Neural cell (in vitro differentiated cells): ENCODE data around the gene MEIS3. TPM values are rescaled to one million over a fixed set of nuclear protein-coding genes. Genes with fewer than 3 reads are reported as not detected.
"Not testable (repeated sequence)": the region's sequence is repeated elsewhere in the genome, so short reads cannot be mapped to it uniquely, and the experiment has no call there.

Experiments
- H2AFZ ChIP-seq: fragments of 200-600, 300-800 bp; sonication (generic), shearing (Covaris generic); 2 replicates; pipeline ENCODE4 v1.6.0; 2014; ENCODE audit warnings: low read depth, mild to moderate bottlenecking, antibody characterized with exemption, low read length, moderate library complexity
- H3F3A ChIP-seq: fragments of 200-600 bp; shearing (Covaris generic); 2 replicates; pipeline ENCODE4 v1.6.1; 2016; ENCODE audit warnings: mild to moderate bottlenecking, moderate library complexity, mixed read lengths, antibody characterized with exemption, low read length; ENCODE audit not compliant: insufficient read depth, poor library complexity, severe bottlenecking
- H3K27ac ChIP-seq: fragments of 200-600, 300-800 bp; sonication (generic), shearing (Covaris generic); 2 replicates; pipeline ENCODE4 v1.5.1; 2014; ENCODE audit warnings: mild to moderate bottlenecking, low read length, moderate library complexity
- H3K27me3 ChIP-seq: fragments of 300-800, 200-600 bp; sonication (generic), shearing (Covaris generic); 2 replicates; pipeline ENCODE4 v1.6.0; 2014; ENCODE audit warnings: mild to moderate bottlenecking, low read depth, low read length, moderate library complexity; ENCODE audit not compliant: insufficient read depth
- H3K36me3 ChIP-seq: fragments of 300-800, 200-600 bp; sonication (generic), shearing (Covaris generic); 2 replicates; pipeline ENCODE4 v1.5.1; 2014; ENCODE audit warnings: mild to moderate bottlenecking, antibody characterized with exemption, low read length, moderate library complexity; ENCODE audit not compliant: insufficient read depth
- H3K4me2 ChIP-seq: fragments of 300-800, 200-600 bp; sonication (generic), shearing (Covaris generic); 2 replicates; pipeline ENCODE4 v1.6.0; 2014; ENCODE audit warnings: mild to moderate bottlenecking, low read length
- H3K4me3 ChIP-seq: fragments of 300-800, 200-600 bp; sonication (generic), shearing (Covaris generic); 2 replicates; pipeline ENCODE4 v1.5.1; 2014; ENCODE audit warnings: mild to moderate bottlenecking, low read length, moderate library complexity
- H3K79me2 ChIP-seq: fragments of 200-600 bp; shearing (Covaris generic); replicated peaks from 2 replicates; pipeline ENCODE4 v1.6.0; 2014; ENCODE audit warnings: mild to moderate bottlenecking, low read length, moderate library complexity; ENCODE audit not compliant: insufficient read depth
- H3K9ac ChIP-seq: fragments of 300-800, 200-600 bp; sonication (generic), shearing (Covaris generic); 2 replicates; pipeline ENCODE4 v1.6.1; 2016; ENCODE audit warnings: mild to moderate bottlenecking, low read length, mixed read lengths
- H3K9me2 ChIP-seq: fragments of 200-600 bp; shearing (Covaris generic); 2 replicates; pipeline ENCODE4 v1.6.1; 2016; ENCODE audit warnings: mild to moderate bottlenecking, low read length, mixed read lengths; ENCODE audit not compliant: insufficient read depth
- H3K9me3 ChIP-seq: fragments of 200-600, 300-800 bp; sonication (generic), shearing (Covaris generic); 2 replicates; pipeline ENCODE4 v1.6.1; 2016; ENCODE audit warnings: mild to moderate bottlenecking, mixed run types, low read length, moderate library complexity, mixed read lengths
- H4K20me1 ChIP-seq: fragments of 200-600 bp; shearing (Covaris generic); 2 replicates; pipeline ENCODE4 v1.6.1; 2016; ENCODE audit warnings: mild to moderate bottlenecking, mixed run types; ENCODE audit not compliant: insufficient read depth
- CTCF ChIP-seq: fragments of 450-650 bp; IDR thresholded peaks from 2 replicates; pipeline ENCODE4 v1.5.1; 2014; ENCODE audit warnings: antibody characterized with exemption, mild to moderate bottlenecking, moderate library complexity; ENCODE audit not compliant: poor library complexity, severe bottlenecking
- EP300 ChIP-seq: fragments of 450-650 bp; conservative IDR thresholded peaks from 2 replicates; pipeline ENCODE4 v1.6.1; 2014; ENCODE audit warnings: antibody characterized with exemption, mild to moderate bottlenecking, moderate library complexity; ENCODE audit not compliant: poor library complexity, severe bottlenecking
- EZH2 ChIP-seq: fragments of 200-600, 300-800 bp; shearing (Covaris generic), sonication (generic); IDR thresholded peaks from 2 replicates; pipeline ENCODE4 v1.6.1; 2014; ENCODE audit warnings: antibody characterized with exemption, low read length, borderline replicate concordance, mild to moderate bottlenecking; ENCODE audit not compliant: insufficient read depth, poor library complexity, severe bottlenecking
- MXI1 ChIP-seq: fragments of 450-650 bp; conservative IDR thresholded peaks from 2 replicates; pipeline ENCODE4 v1.6.1; 2014; ENCODE audit warnings: antibody characterized with exemption, mild to moderate bottlenecking; ENCODE audit not compliant: poor library complexity, severe bottlenecking
- POLR2AphosphoS5 ChIP-seq: IDR thresholded peaks from 2 replicates; pipeline ENCODE4 v1.6.1; 2012
- RAD21 ChIP-seq: fragments of 450-650 bp; conservative IDR thresholded peaks from 2 replicates; pipeline ENCODE4 v1.6.1; 2014; ENCODE audit warnings: antibody characterized with exemption, mild to moderate bottlenecking, moderate library complexity
- REST ChIP-seq: IDR thresholded peaks from 2 replicates; pipeline ENCODE4 v1.6.1; 2012; ENCODE audit warnings: borderline replicate concordance
- SMC3 ChIP-seq: fragments of 450-650 bp; conservative IDR thresholded peaks from 2 replicates; pipeline ENCODE4 v1.6.1; 2014; ENCODE audit warnings: antibody characterized with exemption, mild to moderate bottlenecking, moderate library complexity; ENCODE audit not compliant: poor library complexity
- TAF1 ChIP-seq: IDR thresholded peaks from 2 replicates; pipeline ENCODE4 v1.6.1; 2012; ENCODE audit warnings: low read depth
- polyA plus RNA-seq: library from polyadenylated mRNA; depleted of rRNA; stranded (reverse); fragments of >200 nt; gene quantifications from 2 replicates; pipeline ENCODE4 v1.2.3, GENCODE V29; 2014

Gene MEIS3
- polyA plus RNA-seq, 1 donor from 2014 or later, result 379 TPM

- H3K79me2 ChIP-seq, result no peaks in the 10 kb centered on the region
- TF ChIP-seq POLR2AphosphoS5 (no peak), SMC3 (no peak), RAD21 (no peak), EZH2 (no peak), REST (no peak), MXI1 (no peak), CTCF (no peak), EP300 (no peak), TAF1 (no peak)
- H3K4me3 ChIP-seq, result no peak overlapping the region
- no peaks in the 10 kb centered on the region for H3K27me3 ChIP-seq
- no peaks in the 10 kb centered on the region for H3K9me3 ChIP-seq
- H3K36me3 ChIP-seq, result no peaks in the 10 kb centered on the region
- H2AFZ ChIP-seq, result no peak overlapping the region
- H3K9me2 ChIP-seq, result no peaks in the 10 kb centered on the region
- no peaks in the 10 kb centered on the region for H3F3A ChIP-seq
- H3K4me2 ChIP-seq, result no peak overlapping the region
- no peak overlapping the region for H3K27ac ChIP-seq
- no peak overlapping the region for H3K9ac ChIP-seq
- no peaks in the 10 kb centered on the region for H4K20me1 ChIP-seq
Observed at GRCh38 chr19:47390533-47391488, 28.5 kb downstream of the MEIS3 start.

GRCh38 chr19:47389150-47389556 lies 30.2 kb downstream of the MEIS3 start:
- no peak overlapping the region for H3K9ac ChIP-seq
- H3K9me2 ChIP-seq, result no peaks in the 10 kb centered on the region
- H3K27ac ChIP-seq, result no peak overlapping the region
- no peaks in the 10 kb centered on the region for H3K79me2 ChIP-seq
- no peaks in the 10 kb centered on the region for H3K36me3 ChIP-seq
- no peaks in the 10 kb centered on the region for H3K9me3 ChIP-seq
- TF ChIP-seq REST (no peak), CTCF (no peak), SMC3 (no peak), MXI1 (no peak), EZH2 (no peak), POLR2AphosphoS5 (no peak), RAD21 (no peak), EP300 (no peak), TAF1 (no peak)
- no peaks in the 10 kb centered on the region for H3K27me3 ChIP-seq
- no peak overlapping the region for H3K4me3 ChIP-seq
- H3F3A ChIP-seq, result no peaks in the 10 kb centered on the region
- no peak overlapping the region for H2AFZ ChIP-seq
- no peaks in the 10 kb centered on the region for H4K20me1 ChIP-seq
- H3K4me2 ChIP-seq, result no peak overlapping the region

GRCh38 chr19:47388721-47389120 lies 30.6 kb downstream of the MEIS3 start:
- not testable (repeated sequence) for H3K27ac ChIP-seq, H3K79me2 ChIP-seq, H3K9ac ChIP-seq, H4K20me1 ChIP-seq, H3K27me3 ChIP-seq, H3K4me2 ChIP-seq, H3K4me3 ChIP-seq, H3F3A ChIP-seq, H2AFZ ChIP-seq, H3K9me3 ChIP-seq, H3K9me2 ChIP-seq, H3K36me3 ChIP-seq
